PC-9 (cell line): ENCODE data around the gene TP53.

Source experiments
- CTCF ChIP-seq: fragments of 200-600 bp; sonication (generic); conservative IDR thresholded peaks from 2 replicates; pipeline ENCODE4 v1.6.1; 2017; ENCODE audit warnings: mixed run types, antibody characterized with exemption, mild to moderate bottlenecking, moderate library complexity
- EZH2 ChIP-seq: fragments of 200-600 bp; sonication (generic); IDR thresholded peaks from 2 replicates; pipeline ENCODE4 v1.8.0; 2017; ENCODE audit warnings: antibody characterized with exemption, low read depth

GRCh38 chr17:7727886-7728285 lies 40.6 kb upstream of the TP53 start:
- TF ChIP-seq CTCF: no peak
- TF ChIP-seq EZH2: no peak
